OCI-LY3 (cell line): ENCODE results near the gene PRAC2.

Experiments used
- H2AFZ ChIP-seq: fragments of 200-600, 300-600 bp; shearing (Covaris generic); 2 replicates; pipeline ENCODE4 v1.6.0; 2014; ENCODE audit warnings: antibody characterized with exemption, low read depth, low read length
- H3K27ac ChIP-seq: fragments of 200-600, 300-600 bp; sonication (generic); 2 replicates; pipeline ENCODE4 v1.5.1; 2014; ENCODE audit warnings: mild to moderate bottlenecking, low read length, moderate library complexity, mixed read lengths
- H3K27me3 ChIP-seq: fragments of 200-600, 300-600 bp; sonication (generic); 2 replicates; pipeline ENCODE4 v1.6.1; 2014; ENCODE audit warnings: low read depth, low read length, mixed read lengths
- H3K36me3 ChIP-seq: fragments of 200-600, 300-600 bp; sonication (generic); replicated peaks from 2 replicates; pipeline ENCODE3; 2014; ENCODE audit warnings: low read depth, low read length, mixed read lengths
- H3K4me1 ChIP-seq: fragments of 300-600, 200-600 bp; sonication (generic); 2 replicates; pipeline ENCODE4 v1.6.1; 2014; ENCODE audit warnings: low read length, mixed read lengths
- H3K4me2 ChIP-seq: fragments of 200-600, 300-600 bp; sonication (generic); 2 replicates; pipeline ENCODE4 v1.6.1; 2014; ENCODE audit warnings: low read length, mixed read lengths
- H3K4me3 ChIP-seq: fragments of 300-600, 200-600 bp; sonication (generic); 2 replicates; pipeline ENCODE4 v1.5.1; 2014; ENCODE audit warnings: antibody characterized with exemption, mild to moderate bottlenecking, low read length, moderate library complexity
- H3K79me2 ChIP-seq: fragments of 300-600, 200-600 bp; shearing (Covaris generic); 2 replicates; pipeline ENCODE4 v1.6.1; 2014; ENCODE audit warnings: mild to moderate bottlenecking, low read length, mixed read lengths
- H3K9ac ChIP-seq: fragments of 300-600, 200-600 bp; shearing (Covaris generic); 2 replicates; pipeline ENCODE4 v1.6.0; 2014; ENCODE audit warnings: mild to moderate bottlenecking, low read length, moderate library complexity
- H3K9me3 ChIP-seq: fragments of 200-600, 300-600 bp; shearing (Covaris generic); 2 replicates; pipeline ENCODE4 v1.6.1; 2014; ENCODE audit warnings: low read length, mixed read lengths; ENCODE audit not compliant: insufficient read depth
- H4K20me1 ChIP-seq: fragments of 200-600, 300-600 bp; sonication (generic); 2 replicates; pipeline ENCODE4 v1.6.1; 2016; ENCODE audit warnings: low read length, mixed read lengths; ENCODE audit not compliant: insufficient read depth
- EZH2phosphoT487 ChIP-seq: fragments of 200-600 bp; shearing (Covaris generic); IDR thresholded peaks from 2 replicates; pipeline ENCODE4 v1.6.1; 2018; ENCODE audit warnings: antibody characterized with exemption, mixed run types, low read depth
- TF ChIP-seq, protein P1 (sequence below): fragments of 200-600, 300-600 bp; sonication (generic); IDR thresholded peaks from 2 replicates; pipeline ENCODE4 v1.5.1; 2014; ENCODE audit warnings: antibody characterized with exemption, low read length, low read depth

PRAC2 gene

DNA sequence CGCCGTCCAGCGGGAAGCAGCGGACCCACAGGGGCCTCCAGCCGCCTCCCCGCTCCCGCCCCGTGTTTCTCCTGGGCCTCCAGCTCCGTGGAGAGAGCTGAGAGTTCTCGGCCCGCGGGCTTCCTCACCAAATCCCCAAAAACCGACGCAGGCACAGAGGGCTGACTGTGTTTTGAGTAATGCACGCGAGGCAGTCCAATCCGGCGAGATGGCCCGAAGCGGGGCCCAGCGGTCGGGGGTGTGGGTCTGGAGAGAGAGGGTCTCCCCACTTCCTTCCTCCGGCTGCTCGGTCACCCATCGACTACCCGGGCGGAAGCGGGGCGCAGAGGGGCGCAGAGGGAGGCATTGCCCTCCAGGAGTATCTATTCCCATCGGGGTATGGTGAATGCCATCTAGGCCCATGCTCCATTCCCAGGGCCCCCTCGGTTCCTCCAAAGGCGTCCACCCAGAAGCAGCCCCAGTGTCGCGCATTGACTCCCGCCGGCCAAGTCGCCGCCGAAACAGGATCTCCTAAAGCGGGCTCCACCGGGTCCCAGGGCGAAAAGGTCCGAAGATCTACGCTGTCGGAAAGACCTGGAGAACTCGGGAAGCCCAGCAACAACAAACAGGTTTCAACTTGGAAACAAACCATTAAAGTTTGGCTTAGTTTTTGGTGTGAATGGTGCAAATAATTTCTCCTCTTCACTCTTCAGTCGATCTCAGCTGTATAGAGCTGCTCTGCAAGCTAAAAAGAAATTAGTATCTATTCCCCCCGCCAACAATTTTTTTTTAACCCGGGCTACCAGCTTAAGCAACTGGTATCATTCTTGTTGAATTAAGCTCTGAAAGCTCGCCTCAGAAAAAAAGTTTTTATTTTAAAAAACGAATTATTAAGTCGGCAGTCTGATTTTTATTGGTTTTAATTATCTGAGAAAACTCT lies 24.7 kb downstream of the PRAC2 start:
- no peaks in the 10 kb centered on the region for H3K9me3 ChIP-seq
- no peaks in the 10 kb centered on the region for H3K36me3 ChIP-seq
- TF ChIP-seq, protein P1, sequence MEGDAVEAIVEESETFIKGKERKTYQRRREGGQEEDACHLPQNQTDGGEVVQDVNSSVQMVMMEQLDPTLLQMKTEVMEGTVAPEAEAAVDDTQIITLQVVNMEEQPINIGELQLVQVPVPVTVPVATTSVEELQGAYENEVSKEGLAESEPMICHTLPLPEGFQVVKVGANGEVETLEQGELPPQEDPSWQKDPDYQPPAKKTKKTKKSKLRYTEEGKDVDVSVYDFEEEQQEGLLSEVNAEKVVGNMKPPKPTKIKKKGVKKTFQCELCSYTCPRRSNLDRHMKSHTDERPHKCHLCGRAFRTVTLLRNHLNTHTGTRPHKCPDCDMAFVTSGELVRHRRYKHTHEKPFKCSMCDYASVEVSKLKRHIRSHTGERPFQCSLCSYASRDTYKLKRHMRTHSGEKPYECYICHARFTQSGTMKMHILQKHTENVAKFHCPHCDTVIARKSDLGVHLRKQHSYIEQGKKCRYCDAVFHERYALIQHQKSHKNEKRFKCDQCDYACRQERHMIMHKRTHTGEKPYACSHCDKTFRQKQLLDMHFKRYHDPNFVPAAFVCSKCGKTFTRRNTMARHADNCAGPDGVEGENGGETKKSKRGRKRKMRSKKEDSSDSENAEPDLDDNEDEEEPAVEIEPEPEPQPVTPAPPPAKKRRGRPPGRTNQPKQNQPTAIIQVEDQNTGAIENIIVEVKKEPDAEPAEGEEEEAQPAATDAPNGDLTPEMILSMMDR: no peak
- TF ChIP-seq EZH2phosphoT487: no peak
- H3K79me2 ChIP-seq: no peaks in the 10 kb centered on the region
- H3K27me3 ChIP-seq: peaks cover 37% of the 10 kb centered on the region
- H4K20me1 ChIP-seq: no peaks in the 10 kb centered on the region
- H3K4me3 ChIP-seq: no peak overlapping the region
- no peak overlapping the region for H3K4me2 ChIP-seq
- H3K4me1 ChIP-seq: peaks cover 13% of the 10 kb centered on the region
- H3K27ac ChIP-seq: no peak overlapping the region
- no peak overlapping the region for H2AFZ ChIP-seq
- H3K9ac ChIP-seq: no peak overlapping the region

DNA sequence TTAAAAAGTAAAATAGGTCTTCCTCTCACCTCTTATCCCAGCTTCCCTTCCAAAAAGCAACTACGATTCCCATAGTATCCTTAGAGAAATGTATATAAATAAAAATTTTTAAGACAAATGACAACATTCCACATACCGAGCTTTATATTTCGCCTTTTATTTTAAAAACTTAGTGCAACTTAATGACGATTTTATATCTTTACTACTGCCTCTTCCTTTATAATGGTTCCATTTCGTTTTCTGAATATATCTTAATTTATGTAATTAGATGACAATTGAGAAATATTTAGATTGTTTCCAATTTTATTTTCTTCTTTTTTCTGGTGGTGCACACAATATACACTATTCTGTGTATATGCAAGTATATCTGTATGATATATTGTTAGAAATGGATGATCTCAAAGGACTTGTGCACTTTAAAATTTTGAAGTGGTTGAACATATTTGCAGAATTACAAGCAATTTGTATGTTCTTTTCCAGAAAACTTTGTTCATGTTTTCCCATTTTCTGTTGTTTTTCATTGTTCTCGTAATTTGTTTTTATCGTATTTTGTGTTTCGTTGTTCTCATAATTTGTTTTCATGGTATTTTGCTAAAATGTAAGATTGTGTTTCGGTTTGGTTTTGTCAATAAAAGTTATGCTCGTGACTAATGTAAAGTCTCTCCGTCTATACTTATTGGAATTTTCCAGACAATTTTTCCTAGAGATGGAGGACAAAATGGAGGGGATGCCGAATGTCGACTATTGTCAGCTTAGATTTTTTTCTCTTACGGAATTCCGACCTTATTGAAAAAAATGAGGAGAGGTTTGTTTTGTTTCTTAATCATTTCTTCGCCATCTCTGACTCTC lies 26.0 kb downstream of the PRAC2 start:
- Histone ChIP-seq H3K4me1 (peaks cover 13% of the 10 kb centered on the region), H4K20me1 (no peaks in the 10 kb centered on the region), H3K36me3 (no peaks in the 10 kb centered on the region), H3K79me2 (no peaks in the 10 kb centered on the region), H3K9ac (no peak overlapping the region), H3K27me3 (peaks cover 29% of the 10 kb centered on the region), H2AFZ (no peak overlapping the region), H3K4me2 (no peak overlapping the region), H3K9me3 (no peaks in the 10 kb centered on the region), H3K4me3 (no peak overlapping the region), H3K27ac (no peak overlapping the region)
- TF ChIP-seq, protein P1: no peak
- TF ChIP-seq EZH2phosphoT487: no peak

DNA sequence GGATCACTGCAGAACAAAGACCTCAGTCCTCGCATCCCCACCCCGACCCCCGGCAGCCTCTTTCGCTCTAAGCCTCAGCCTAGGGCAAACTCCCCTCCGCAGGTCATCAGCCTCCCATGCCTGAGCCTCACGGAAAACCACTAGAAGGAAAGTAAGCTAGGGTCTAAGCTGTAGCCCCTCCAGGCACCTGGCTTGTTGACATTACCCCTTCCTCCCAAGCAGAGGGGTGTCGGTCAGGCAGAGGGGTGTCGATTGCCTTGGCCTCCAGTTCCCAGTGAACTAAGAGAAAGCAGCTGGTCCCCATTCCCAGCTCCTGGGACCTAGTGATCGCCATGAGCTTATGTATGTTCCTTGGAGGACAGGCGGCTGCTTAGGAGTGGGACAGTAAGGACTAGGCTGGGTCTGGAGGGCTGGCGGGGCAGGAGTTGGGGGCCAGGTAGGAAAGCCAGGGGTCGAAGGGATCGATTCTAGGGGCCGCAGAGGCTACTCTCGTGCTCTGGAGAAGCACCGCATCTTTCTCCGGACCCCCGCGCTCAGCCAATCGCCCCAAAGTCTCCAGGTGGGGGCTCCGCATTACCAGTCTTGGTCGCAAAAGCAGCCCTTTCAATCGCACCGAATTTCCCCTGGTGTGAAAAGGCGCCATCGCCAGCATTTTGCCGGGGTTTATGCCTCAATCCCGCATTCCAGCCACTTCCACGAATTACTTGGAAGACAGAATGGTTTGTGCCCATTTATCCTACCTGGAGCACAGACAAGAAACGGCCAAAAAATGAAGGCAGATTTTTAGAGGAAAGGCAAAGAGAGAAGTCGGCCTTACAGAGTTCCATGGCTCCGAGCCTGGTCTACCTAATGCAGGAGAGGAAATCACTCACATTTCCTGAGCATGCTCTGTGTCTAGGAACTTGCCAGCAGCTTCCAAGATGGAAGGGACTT lies 26.9 kb downstream of the PRAC2 start:
- no peak for TF ChIP-seq EZH2phosphoT487
- TF ChIP-seq, protein P1: no peak
- Histone ChIP-seq H3K9ac (no peak overlapping the region), H3K79me2 (no peaks in the 10 kb centered on the region), H3K4me2 (no peak overlapping the region), H3K27me3 (peaks cover 22% of the 10 kb centered on the region), H4K20me1 (no peaks in the 10 kb centered on the region), H3K4me1 (peaks cover 13% of the 10 kb centered on the region), H3K36me3 (no peaks in the 10 kb centered on the region), H2AFZ (no peak overlapping the region), H3K9me3 (no peaks in the 10 kb centered on the region), H3K27ac (no peak overlapping the region), H3K4me3 (no peak overlapping the region)
